HepG2 (cell line): ENCODE results near the gene SLC39A8. TPM values are rescaled to one million over a fixed set of nuclear protein-coding genes. Genes with fewer than 3 reads are reported as not detected.

Experiments
- AKAP8 ChIP-seq: sonication (generic); formaldehyde crosslinking; IDR thresholded peaks from 2 replicates; pipeline ENCODE4 v1.5.1; 2020; ENCODE audit warnings: mild to moderate bottlenecking, missing genetic modification reagents
- ARHGAP35 ChIP-seq: sonication (generic); formaldehyde crosslinking; IDR thresholded peaks from 2 replicates; pipeline ENCODE4 v1.9.0; 2022; ENCODE audit warnings: mild to moderate bottlenecking, inconsistent platforms, moderate library complexity, missing genetic modification reagents, borderline replicate concordance
- ATAD3A ChIP-seq: sonication (generic); formaldehyde crosslinking; IDR thresholded peaks from 2 replicates; pipeline ENCODE4 v1.4.0; 2020; ENCODE audit warnings: missing genetic modification reagents
- CC2D1A ChIP-seq: sonication (generic); formaldehyde crosslinking; IDR thresholded peaks from 2 replicates; pipeline ENCODE4 v1.8.1; 2023; ENCODE audit warnings: mild to moderate bottlenecking, missing genetic modification reagents
- FUBP1 ChIP-seq: sonication (generic); formaldehyde crosslinking; IDR thresholded peaks from 2 replicates; pipeline ENCODE4 v1.5.1; 2020; ENCODE audit warnings: missing genetic modification reagents, mild to moderate bottlenecking, borderline replicate concordance
- GLMP ChIP-seq: sonication (generic); formaldehyde crosslinking; IDR thresholded peaks from 2 replicates; pipeline ENCODE4 v1.9.0; 2021; ENCODE audit warnings: missing genetic modification reagents, mild to moderate bottlenecking, borderline replicate concordance
- GPBP1L1 ChIP-seq: sonication (generic); formaldehyde crosslinking; IDR thresholded peaks from 2 replicates; pipeline ENCODE4 v1.5.0; 2020; ENCODE audit warnings: mild to moderate bottlenecking, missing genetic modification reagents
- KDM1A ChIP-seq: IDR thresholded peaks from 2 replicates; pipeline ENCODE4 v1.6.1; 2016; ENCODE audit warnings: missing compliant biosample characterization
- MXI1 ChIP-seq: IDR thresholded peaks from 3 replicates; pipeline ENCODE4 v1.6.1; 2012; ENCODE audit warnings: low read depth, low read length, inconsistent platforms, borderline replicate concordance
- NKX3-1 ChIP-seq: sonication (generic); formaldehyde crosslinking; IDR thresholded peaks from 2 replicates; pipeline ENCODE4 v1.5.0; 2020; ENCODE audit warnings: missing genetic modification reagents
- PAF1 ChIP-seq: IDR thresholded peaks from 2 replicates; pipeline ENCODE4 v1.6.1; 2016; ENCODE audit warnings: missing genetic modification reagents, missing compliant biosample characterization
- PREB ChIP-seq: sonication (generic); formaldehyde crosslinking; IDR thresholded peaks from 2 replicates; pipeline ENCODE4 v1.4.0; 2020; ENCODE audit warnings: missing genetic modification reagents
- RNF2 ChIP-seq: fragments of 450-650 bp; conservative IDR thresholded peaks from 2 replicates; pipeline ENCODE4 v1.6.1; 2016; ENCODE audit warnings: low read depth
- SYNCRIP ChIP-seq: fragments of 200-400 bp; formaldehyde crosslinking; IDR thresholded peaks from 2 replicates; pipeline ENCODE4 v1.6.1; 2018; ENCODE audit warnings: mild to moderate bottlenecking, low read depth, low read length; ENCODE audit not compliant: insufficient read depth
- TBL1XR1 ChIP-seq: fragments of 150-350 bp; IDR thresholded peaks from 2 replicates; pipeline ENCODE4 v1.6.1; 2014; ENCODE audit warnings: borderline replicate concordance, low read length; ENCODE audit not compliant: partially characterized antibody
- TEF ChIP-seq: sonication (generic); formaldehyde crosslinking; IDR thresholded peaks from 2 replicates; pipeline ENCODE4 v1.5.0; 2020; ENCODE audit warnings: missing genetic modification reagents
- ZNF543 ChIP-seq: sonication (generic); formaldehyde crosslinking; IDR thresholded peaks from 2 replicates; pipeline ENCODE4 v1.4.0; 2020; ENCODE audit warnings: mild to moderate bottlenecking, missing genetic modification reagents
- ZNF788 ChIP-seq: sonication (generic); formaldehyde crosslinking; IDR thresholded peaks from 2 replicates; pipeline ENCODE4 v1.5.0; 2020; ENCODE audit warnings: mild to moderate bottlenecking, missing genetic modification reagents, borderline replicate concordance
- ZNF878 ChIP-seq: sonication (generic); formaldehyde crosslinking; IDR thresholded peaks from 2 replicates; pipeline ENCODE4 v1.8.1; 2023; ENCODE audit warnings: mild to moderate bottlenecking, missing genetic modification reagents, moderate library complexity
- ZUFSP ChIP-seq: sonication (generic); formaldehyde crosslinking; IDR thresholded peaks from 2 replicates; pipeline ENCODE4 v1.9.0; 2021; ENCODE audit warnings: missing genetic modification reagents, mild to moderate bottlenecking, borderline replicate concordance
- polyA plus RNA-seq, 8 experiments: library from polyadenylated mRNA; depleted of rRNA in 3 of 8; stranded (reverse) in 7 of 8; unstranded in 1 of 8; fragments of >200 nt; fragmentation: Illumina TruSeq in 4 of 8; extraction: Trizol in 4 of 8; gene quantifications; 2 replicates each; pipeline versions ENCODE4 v1.2.1 to v1.2.3, GENCODE V29; 2011 to 2016; ENCODE audit warnings: low read depth in 4 of 8, missing spikeins in 1 of 8, mixed read lengths in 1 of 8; ENCODE audit not compliant: insufficient read depth in 1 of 8
- total RNA-seq, 5 experiments: library from RNA; depleted of rRNA; stranded (reverse); fragments of >200 nt; fragmentation: Illumina TruSeq; extraction: Trizol; gene quantifications; 2 replicates each; pipeline ENCODE4 v1.2.3, GENCODE V29; 2016; ENCODE audit warnings: low read depth in 1 of 5
- TF ChIP-seq, protein P1 (sequence below): sonication (generic); formaldehyde crosslinking; IDR thresholded peaks from 2 replicates; pipeline ENCODE4 v1.5.1; 2020; ENCODE audit warnings: missing genetic modification reagents, mild to moderate bottlenecking, borderline replicate concordance

Gene SLC39A8
- total and polyA plus RNA-seq, 2 of the 13 experiments (the other 11 are each of a cell fraction or from before 2014, with no cell fraction given) = 0.22 to 0.38 TPM

- TF ChIP-seq, protein P1, sequence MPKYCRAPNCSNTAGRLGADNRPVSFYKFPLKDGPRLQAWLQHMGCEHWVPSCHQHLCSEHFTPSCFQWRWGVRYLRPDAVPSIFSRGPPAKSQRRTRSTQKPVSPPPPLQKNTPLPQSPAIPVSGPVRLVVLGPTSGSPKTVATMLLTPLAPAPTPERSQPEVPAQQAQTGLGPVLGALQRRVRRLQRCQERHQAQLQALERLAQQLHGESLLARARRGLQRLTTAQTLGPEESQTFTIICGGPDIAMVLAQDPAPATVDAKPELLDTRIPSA = no peak
- peak; percentile 79 for TF ChIP-seq NKX3-1 (CRISPR knock-in tag)
- no peak for TF ChIP-seq SYNCRIP
- no peak for TF ChIP-seq ZNF878 (CRISPR knock-in tag)
- no peak for TF ChIP-seq PREB
- TF ChIP-seq ATAD3A (CRISPR knock-in tag) = no peak
- TF ChIP-seq RNF2 = no peak; the same call in 1 of the 2 replicates
- TF ChIP-seq ZUFSP = no peak
- no peak for TF ChIP-seq ARHGAP35 (CRISPR knock-in tag)
- TF ChIP-seq KDM1A (CRISPR knock-in tag) = no peak
- TF ChIP-seq MXI1 = no peak
- TF ChIP-seq GLMP = no peak
- TF ChIP-seq TEF (CRISPR knock-in tag) = no peak
- TF ChIP-seq ZNF788 (CRISPR knock-in tag) = no peak
- TF ChIP-seq CC2D1A (CRISPR knock-in tag) = no peak
- TF ChIP-seq PAF1 (CRISPR knock-in tag) = no peak
- TF ChIP-seq GPBP1L1 (CRISPR knock-in tag) = no peak
- no peak for TF ChIP-seq FUBP1 (CRISPR knock-in tag)
- TF ChIP-seq TBL1XR1 = no peak
- TF ChIP-seq ZNF543 (CRISPR knock-in tag) = no peak
- no peak for TF ChIP-seq AKAP8
Observed at GRCh38 chr4:102344520-102344953, 745 bp downstream of the SLC39A8 start (continued).
